C4-2B (cell line): ENCODE measurements around the gene NNT.
"Not testable (repeated sequence)": the region's sequence is repeated elsewhere in the genome, so short reads cannot be mapped to it uniquely, and the experiment has no call there.

Source experiments
- ZFX ChIP-seq: fragments of 450-650 bp; IDR thresholded peaks from 2 replicates; pipeline ENCODE4 v1.6.1; 2017
- TF ChIP-seq, protein P1 (sequence below): fragments of 450-650 bp; conservative IDR thresholded peaks from 2 replicates; pipeline ENCODE4 v1.5.1; 2017; ENCODE audit warnings: mild to moderate bottlenecking

DNA sequence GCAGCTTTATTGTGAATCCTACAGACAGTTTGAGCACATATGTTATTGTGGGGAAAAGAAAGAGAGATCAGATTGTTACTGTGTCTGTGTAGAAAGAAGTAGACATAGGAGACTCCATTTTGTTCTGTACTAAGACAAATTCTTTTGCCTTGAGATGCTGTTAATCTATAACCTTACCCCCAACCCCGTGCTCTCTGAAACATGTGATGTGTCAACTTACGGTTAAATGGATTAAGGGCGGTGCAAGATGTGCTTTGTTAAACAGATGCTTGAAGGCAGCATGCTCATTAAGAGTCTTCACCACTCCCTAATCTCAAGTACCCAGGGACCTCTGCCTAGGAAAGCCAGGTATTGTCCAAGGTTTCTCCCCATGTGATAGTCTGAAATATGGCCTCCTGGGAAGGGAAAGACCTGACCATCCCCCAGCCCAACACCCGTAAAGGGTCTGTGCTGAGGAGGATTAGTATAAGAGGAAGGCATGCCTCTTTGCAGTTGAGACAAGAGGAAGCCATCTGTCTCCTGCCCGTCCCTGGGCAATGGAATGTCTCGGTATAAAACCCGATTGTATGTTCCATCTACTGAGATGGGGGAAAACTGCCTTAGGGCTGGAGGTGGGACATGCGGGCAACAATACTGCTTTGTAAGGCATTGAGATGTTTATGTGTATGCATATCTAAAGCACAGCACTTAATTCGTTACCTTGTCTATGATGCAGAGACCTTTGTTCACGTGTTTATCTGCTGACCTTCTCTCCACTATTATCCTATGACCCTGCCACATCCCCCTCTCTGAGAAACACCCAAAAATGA is 22.4 kb upstream of the NNT start:
- TF ChIP-seq, protein P1, sequence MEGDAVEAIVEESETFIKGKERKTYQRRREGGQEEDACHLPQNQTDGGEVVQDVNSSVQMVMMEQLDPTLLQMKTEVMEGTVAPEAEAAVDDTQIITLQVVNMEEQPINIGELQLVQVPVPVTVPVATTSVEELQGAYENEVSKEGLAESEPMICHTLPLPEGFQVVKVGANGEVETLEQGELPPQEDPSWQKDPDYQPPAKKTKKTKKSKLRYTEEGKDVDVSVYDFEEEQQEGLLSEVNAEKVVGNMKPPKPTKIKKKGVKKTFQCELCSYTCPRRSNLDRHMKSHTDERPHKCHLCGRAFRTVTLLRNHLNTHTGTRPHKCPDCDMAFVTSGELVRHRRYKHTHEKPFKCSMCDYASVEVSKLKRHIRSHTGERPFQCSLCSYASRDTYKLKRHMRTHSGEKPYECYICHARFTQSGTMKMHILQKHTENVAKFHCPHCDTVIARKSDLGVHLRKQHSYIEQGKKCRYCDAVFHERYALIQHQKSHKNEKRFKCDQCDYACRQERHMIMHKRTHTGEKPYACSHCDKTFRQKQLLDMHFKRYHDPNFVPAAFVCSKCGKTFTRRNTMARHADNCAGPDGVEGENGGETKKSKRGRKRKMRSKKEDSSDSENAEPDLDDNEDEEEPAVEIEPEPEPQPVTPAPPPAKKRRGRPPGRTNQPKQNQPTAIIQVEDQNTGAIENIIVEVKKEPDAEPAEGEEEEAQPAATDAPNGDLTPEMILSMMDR, result not testable (repeated sequence)
- not testable (repeated sequence) for TF ChIP-seq ZFX
